Hepatocyte (in vitro differentiated cells): ENCODE data around the gene ST14. TPM values are rescaled to one million over a fixed set of nuclear protein-coding genes. Genes with fewer than 3 reads are reported as not detected.
A peak's percentile ranks its signal among the peaks of the same experiment; 100 is the strongest.

Experiments
- DNase-seq: peaks from one replicate; pipeline ENCODE4 v3.0.0-alpha.2; 2016; ENCODE audit warnings: low spot score
- H2AFZ ChIP-seq: fragments of 200-600 bp; sonication (generic); 2 replicates; pipeline ENCODE4 v1.6.0; 2016; ENCODE audit warnings: antibody characterized with exemption, mild to moderate bottlenecking
- H3K27ac ChIP-seq: fragments of 200-600 bp; sonication (generic); 2 replicates; pipeline ENCODE4 v1.5.1; 2016; ENCODE audit warnings: mild to moderate bottlenecking
- H3K27me3 ChIP-seq: fragments of 200-600 bp; sonication (generic); 2 replicates; pipeline ENCODE4 v1.6.1; 2016
- H3K36me3 ChIP-seq: fragments of 200-600 bp; sonication (generic); replicated peaks from 2 replicates; pipeline ENCODE4 v1.5.1; 2016; ENCODE audit warnings: low read depth; ENCODE audit not compliant: insufficient read depth
- H3K4me1 ChIP-seq: fragments of 200-600 bp; sonication (generic); 2 replicates; pipeline ENCODE4 v1.5.1; 2016; ENCODE audit warnings: mild to moderate bottlenecking, moderate library complexity; ENCODE audit not compliant: insufficient read depth
- H3K4me2 ChIP-seq: fragments of 200-600 bp; sonication (generic); 2 replicates; pipeline ENCODE4 v1.6.0; 2016
- H3K4me3 ChIP-seq: fragments of 200-600 bp; sonication (generic); 2 replicates; pipeline ENCODE4 v1.5.1; 2016; ENCODE audit warnings: mild to moderate bottlenecking
- H3K79me2 ChIP-seq: fragments of 200-600 bp; sonication (generic); 2 replicates; pipeline ENCODE4 v1.6.0; 2017; ENCODE audit warnings: mild to moderate bottlenecking
- H3K9me2 ChIP-seq: fragments of 200-600 bp; sonication (generic); replicated peaks from 2 replicates; pipeline ENCODE4 v1.6.0; 2017; ENCODE audit warnings: mild to moderate bottlenecking; ENCODE audit not compliant: insufficient read depth
- H3K9me3 ChIP-seq: fragments of 200-600 bp; sonication (generic); 2 replicates; pipeline ENCODE4 v1.5.1; 2016; ENCODE audit warnings: low read depth, mild to moderate bottlenecking
- H4K20me1 ChIP-seq: fragments of 200-600 bp; sonication (generic); 2 replicates; pipeline ENCODE4 v1.6.0; 2016; ENCODE audit warnings: mild to moderate bottlenecking; ENCODE audit not compliant: insufficient read depth, poor library complexity, severe bottlenecking
- CTCF ChIP-seq: fragments of 200-600 bp; sonication (generic); IDR thresholded peaks from 2 replicates; pipeline ENCODE4 v1.5.1; 2016; ENCODE audit warnings: antibody characterized with exemption, mild to moderate bottlenecking; ENCODE audit not compliant: poor library complexity
- EZH2 ChIP-seq: fragments of 200-600 bp; sonication (generic); IDR thresholded peaks from 2 replicates; pipeline ENCODE4 v1.6.1; 2016; ENCODE audit warnings: antibody characterized with exemption, mild to moderate bottlenecking, borderline replicate concordance
- EZH2phosphoT487 ChIP-seq: fragments of 200-600 bp; sonication (generic); IDR thresholded peaks from one replicate; pipeline ENCODE4 v1.6.1; 2018; ENCODE audit warnings: antibody characterized with exemption, mild to moderate bottlenecking, low read depth, moderate library complexity; ENCODE audit not compliant: unreplicated experiment, severe bottlenecking
- WGBS: methylation state at CpG from one replicate; pipeline ENCODE4 v1.1.6; 2016; ENCODE audit warnings: low lambda C conversion rate; ENCODE audit errors: missing lambda C conversion rate; 5-methylcytosine and 5-hydroxymethylcytosine counted together
- polyA plus RNA-seq: library from polyadenylated mRNA; unstranded; fragments of >200 nt; fragmentation: Nextera tagmentation; extraction: Ambion mirVana; gene quantifications from 2 replicates; pipeline ENCODE4 v1.2.1, GENCODE V29; 2016
- total RNA-seq: library from RNA; depleted of rRNA; stranded (reverse); fragments of >200 nt; gene quantifications from 2 replicates; pipeline ENCODE4 v1.2.3, GENCODE V29; 2014

ST14 gene
- total and polyA plus RNA-seq, 2 experiments from 2014 or later, result 85.2 to 93.3 TPM

- no peak for DNase-seq
- Histone ChIP-seq H3K4me3 (no peak overlapping the region), H3K9me3 (no peaks in the 10 kb centered on the region), H3K9me2 (no peaks in the 10 kb centered on the region), H3K4me1 (peaks cover 25% of the 10 kb centered on the region), H3K27ac (no peak overlapping the region), H3K27me3 (peaks cover 15% of the 10 kb centered on the region), H3K36me3 (no peaks in the 10 kb centered on the region), H2AFZ (peak overlapping the region; percentile 42), H3K79me2 (peaks cover 37% of the 10 kb centered on the region), H3K4me2 (peak overlapping the region; percentile 86), H4K20me1 (peaks cover 4% of the 10 kb centered on the region)
- WGBS, result 84% methylated on average over 14 of the region's 14 CpGs
- no peak for TF ChIP-seq CTCF
- TF ChIP-seq EZH2, result no peak
- no peak for TF ChIP-seq EZH2phosphoT487
Observed at GRCh38 chr11:130159139-130159538, 443 bp upstream of the ST14 start.

GRCh38 chr11:130160498-130161155, 1.0 kb downstream of the ST14 start:
- Histone ChIP-seq H4K20me1 (peaks cover 4% of the 10 kb centered on the region), H3K27me3 (peaks cover 15% of the 10 kb centered on the region), H2AFZ (no peak overlapping the region), H3K79me2 (peaks cover 52% of the 10 kb centered on the region), H3K4me2 (peak overlapping the region; percentile 86), H3K27ac (peak overlapping the region; percentile 95), H3K4me3 (peak overlapping the region; percentile 64), H3K36me3 (no peaks in the 10 kb centered on the region), H3K9me2 (no peaks in the 10 kb centered on the region), H3K9me3 (no peaks in the 10 kb centered on the region), H3K4me1 (peaks cover 25% of the 10 kb centered on the region)
- TF ChIP-seq CTCF (no peak), EZH2phosphoT487 (no peak), EZH2 (no peak)
- 48% methylated on average over 19 of the region's 19 CpGs for WGBS
- DNase-seq, result no peak

GRCh38 chr11:130161441-130162145, 2.0 kb downstream of the ST14 start:
- peaks cover 59% of the 10 kb centered on the region for H3K79me2 ChIP-seq
- H3K4me1 ChIP-seq, result peaks cover 31% of the 10 kb centered on the region
- no peak overlapping the region for H2AFZ ChIP-seq
- H3K9me2 ChIP-seq, result no peaks in the 10 kb centered on the region
- TF ChIP-seq EZH2phosphoT487 (no peak), EZH2 (no peak), CTCF (no peak)
- peak overlapping the region; percentile 3 for H3K4me3 ChIP-seq
- peak overlapping the region; percentile 86 for H3K4me2 ChIP-seq
- H3K27ac ChIP-seq, result peak overlapping the region; percentile 31
- peaks cover 15% of the 10 kb centered on the region for H3K27me3 ChIP-seq
- 81% methylated on average over 11 of the region's 11 CpGs for WGBS
- peaks cover 4% of the 10 kb centered on the region for H4K20me1 ChIP-seq
- DNase-seq, result no peak
- no peaks in the 10 kb centered on the region for H3K9me3 ChIP-seq
- no peaks in the 10 kb centered on the region for H3K36me3 ChIP-seq
